ENCODE measurements around the gene RGS10. TPM values are rescaled to one million over a fixed set of nuclear protein-coding genes. Genes with fewer than 3 reads are reported as not detected.

The RGS10 gene
- total RNA-seq, 1 donor from 2014 or later = 95.1 TPM

- intact Hi-C loops (cut with micrococcal nuclease) = loop anchor here (5.0 kb wide), 1 partner anchor 151 kb away; the partner anchor contains the start of gene BAG3
These were observed 41.7 kb downstream of the RGS10 start for GRCh38 chr10:119500821-119501220.

- intact Hi-C loops (cut with micrococcal nuclease) = loop anchor here (5.0 kb wide), 1 partner anchor 152 kb away; the partner anchor contains the start of gene BAG3
These were observed 42.3 kb downstream of the RGS10 start for GRCh38 chr10:119500123-119500795.

- intact Hi-C loops (cut with micrococcal nuclease) = loop anchor here (5.0 kb wide), 1 partner anchor 153 kb away; the partner anchor contains the start of gene BAG3
These were observed 42.9 kb downstream of the RGS10 start for GRCh38 chr10:119499677-119500002.

- intact Hi-C loops (cut with micrococcal nuclease) = no loop called here
These were observed 43.4 kb downstream of the RGS10 start for GRCh38 chr10:119498889-119499676.

GRCh38 chr10:119497243-119497642 is 45.3 kb downstream of the RGS10 start:
- intact Hi-C loops (cut with micrococcal nuclease) = no loop called here

- intact Hi-C loops (cut with micrococcal nuclease) = no loop called here
These were observed 46.2 kb downstream of the RGS10 start for GRCh38 chr10:119496273-119496672.

GRCh38 chr10:119495545-119495944 is 47.0 kb downstream of the RGS10 start:
- intact Hi-C loops (cut with micrococcal nuclease) = no loop called here

GRCh38 chr10:119495021-119495505 is 47.5 kb downstream of the RGS10 start:
- intact Hi-C loops (cut with micrococcal nuclease) = no loop called here

- intact Hi-C loops (cut with micrococcal nuclease) = no loop called here
These were observed 48.1 kb downstream of the RGS10 start for GRCh38 chr10:119494236-119495020.

- intact Hi-C loops (cut with micrococcal nuclease) = no loop called here
These were observed 49.4 kb downstream of the RGS10 start for GRCh38 chr10:119493155-119493554.

- intact Hi-C loops (cut with micrococcal nuclease) = no loop called here
These were observed 50.4 kb downstream of the RGS10 start for GRCh38 chr10:119491966-119492757.

- intact Hi-C loops (cut with micrococcal nuclease) = loop anchor here (1.0 to 2.0 kb wide), 4 partner anchors 27 to 283 kb away; partner anchors contain the start of gene GRK5
These were observed 52.6 kb downstream of the RGS10 start for GRCh38 chr10:119489991-119490326.

GRCh38 chr10:119488675-119489074 is 53.8 kb downstream of the RGS10 start:
- intact Hi-C loops (cut with micrococcal nuclease) = loop anchor here (1.0 to 2.0 kb wide), 4 partner anchors 28 to 281 kb away; partner anchors contain the start of gene GRK5

- intact Hi-C loops (cut with micrococcal nuclease) = no loop called here
These were observed 58.7 kb downstream of the RGS10 start for GRCh38 chr10:119483839-119484238.

GRCh38 chr10:119483001-119483400 is 59.5 kb downstream of the RGS10 start:
- intact Hi-C loops (cut with micrococcal nuclease) = no loop called here

GRCh38 chr10:119481781-119482426 is 60.6 kb downstream of the RGS10 start:
- intact Hi-C loops (cut with micrococcal nuclease) = no loop called here

GRCh38 chr10:119480667-119481066 is 61.9 kb downstream of the RGS10 start:
- intact Hi-C loops (cut with micrococcal nuclease) = no loop called here

GRCh38 chr10:119479532-119479931 is 63.0 kb downstream of the RGS10 start:
- intact Hi-C loops (cut with micrococcal nuclease) = no loop called here

GRCh38 chr10:119478811-119479341 is 63.6 kb downstream of the RGS10 start:
- intact Hi-C loops (cut with micrococcal nuclease) = no loop called here

Data from T-helper 2 cell treated with Interferon-gamma antibody and Interleukin-4, amounts not matched to agents 100 ng/mL and 5 ng/mL, for 36 hours (primary cell).